ENCODE measurements around the gene DAPK1. TPM values are rescaled to one million over a fixed set of nuclear protein-coding genes. Genes with fewer than 3 reads are reported as not detected.

The DAPK1 gene
- total and polyA plus RNA-seq, 2 donors (not counting 1 experiment from before 2014, with no cell fraction given), result 1.7 to 2.8 TPM

GRCh38 chr9:87706066-87706739 is 208.5 kb downstream of the DAPK1 start:
- intact Hi-C loops (cut with micrococcal nuclease), result no loop called here
- Mint-ChIP-seq H3K27ac (no peak overlapping the region), H3K4me1 (no peaks in the 10 kb centered on the region), H3K27me3 (no peaks in the 10 kb centered on the region), H3K9me3 (ENCODE audit: insufficient read depth) (no peaks in the 10 kb centered on the region), H3K4me3 (no peak overlapping the region)
- 97% methylated on average over 31 of the region's 39 CpGs for WGBS (ENCODE audit: insufficient coverage)
- H3K9me3 ChIP-seq (ENCODE audit: control extremely low read depth in 1 of 3, control insufficient read depth in 2 of 3, insufficient read depth in 1 of 3, low read length in 2 of 3), result peaks cover 0 to 10% (median 0%) of the 10 kb centered on the region in 3 donors
- no peaks in the 10 kb centered on the region for H3K36me3 ChIP-seq (replicated peaks in 1 of 2; ENCODE audit: control extremely low read depth in 1 of 2, control insufficient read depth in 1 of 2, extremely low read depth in 1 of 2, insufficient read depth in 2 of 2, low read length in 1 of 2)
- H3K4me2 ChIP-seq (replicated peaks; ENCODE audit: low read depth, low read length, poor library complexity, severe bottlenecking), result no peak overlapping the region
- ChIA-PET POLR2A (no interaction called here), CTCF (no interaction called here)
- no peaks in the 10 kb centered on the region for H3K4me1 ChIP-seq (ENCODE audit: control insufficient read depth in 2 of 2, insufficient read depth in 2 of 2, low read length in 2 of 2)
- H4K20me1 ChIP-seq (ENCODE audit: control insufficient read depth, insufficient read depth, low read length, poor library complexity, severe bottlenecking), result no peaks in the 10 kb centered on the region
- ATAC-seq (ENCODE audit: low read depth), result no peak
- DNase-seq, result peak; percentile 9
- no peaks in the 10 kb centered on the region for H3K79me2 ChIP-seq (ENCODE audit: control insufficient read depth, insufficient read depth, low read length)
- no peaks in the 10 kb centered on the region for H3K27me3 ChIP-seq (replicated peaks in 1 of 4; ENCODE audit: control extremely low read depth in 1 of 4, control insufficient read depth in 3 of 4, insufficient read depth in 4 of 4, low read length in 3 of 4)
- no peak overlapping the region for H3K27ac ChIP-seq (ENCODE audit: low read length in 2 of 2)
- no peak overlapping the region for H2AFZ ChIP-seq (ENCODE audit: insufficient read depth, low read depth, low read length, poor library complexity, severe bottlenecking)
- no peak overlapping the region for H3K9ac ChIP-seq (ENCODE audit: low read length)
- H3K4me3 ChIP-seq (ENCODE audit: control extremely low read depth in 1 of 5, extremely low read depth in 1 of 5, insufficient read depth in 1 of 5, low read depth in 2 of 5, low read length in 4 of 5), result no peak overlapping the region
- TF ChIP-seq CTCF (IDR thresholded peaks at IDR 0.05), result no peak

- WGBS (ENCODE audit: insufficient coverage), result 94% methylated on average over 3 of the region's 6 CpGs
- intact Hi-C loops (cut with micrococcal nuclease), result no loop called here
- ATAC-seq (ENCODE audit: low read depth), result no peak
- Histone ChIP-seq H3K36me3 (replicated peaks in 1 of 2; ENCODE audit: control extremely low read depth in 1 of 2, control insufficient read depth in 1 of 2, extremely low read depth in 1 of 2, insufficient read depth in 2 of 2, low read length in 1 of 2) (no peaks in the 10 kb centered on the region), H3K4me1 (ENCODE audit: control insufficient read depth in 2 of 2, insufficient read depth in 2 of 2, low read length in 2 of 2) (no peaks in the 10 kb centered on the region), H2AFZ (ENCODE audit: insufficient read depth, low read depth, low read length, poor library complexity, severe bottlenecking) (no peak overlapping the region), H3K4me3 (ENCODE audit: control extremely low read depth in 1 of 5, extremely low read depth in 1 of 5, insufficient read depth in 1 of 5, low read depth in 2 of 5, low read length in 4 of 5) (no peak overlapping the region), H3K27me3 (replicated peaks in 1 of 4; ENCODE audit: control extremely low read depth in 1 of 4, control insufficient read depth in 3 of 4, insufficient read depth in 4 of 4, low read length in 3 of 4) (no peaks in the 10 kb centered on the region), H3K9ac (ENCODE audit: low read length) (no peak overlapping the region), H3K79me2 (ENCODE audit: control insufficient read depth, insufficient read depth, low read length) (no peaks in the 10 kb centered on the region), H3K27ac (ENCODE audit: low read length in 2 of 2) (no peak overlapping the region), H3K9me3 (ENCODE audit: control extremely low read depth in 1 of 3, control insufficient read depth in 2 of 3, insufficient read depth in 1 of 3, low read length in 2 of 3) (peaks cover 0 to 10% (median 0%) of the 10 kb centered on the region in 3 donors), H3K4me2 (replicated peaks; ENCODE audit: low read depth, low read length, poor library complexity, severe bottlenecking) (no peak overlapping the region), H4K20me1 (ENCODE audit: control insufficient read depth, insufficient read depth, low read length, poor library complexity, severe bottlenecking) (no peaks in the 10 kb centered on the region)
- POLR2A ChIA-PET, result no interaction called here
- TF ChIP-seq EZH2 (IDR thresholded peaks at IDR 0.05; ENCODE audit: borderline replicate concordance, insufficient read depth, low read depth, low read length, poor library complexity, severe bottlenecking), result no peak
- no peak for TF ChIP-seq CTCF (IDR thresholded peaks at IDR 0.05)
- CTCF ChIA-PET, result no interaction called here
- Mint-ChIP-seq H3K9me3 (ENCODE audit: insufficient read depth) (no peaks in the 10 kb centered on the region), H3K4me1 (no peaks in the 10 kb centered on the region), H3K27ac (no peak overlapping the region), H3K4me3 (no peak overlapping the region), H3K27me3 (no peaks in the 10 kb centered on the region)
- no peak for DNase-seq
Observed at GRCh38 chr9:87707805-87708506, 210.3 kb downstream of the DAPK1 start.
